Retinal pigment epithelial cell (primary cell): ENCODE results near the gene XDH.

Experiments used
- DNase-seq: peaks from one replicate; pipeline ENCODE4 v3.0.0-alpha.2; 2010; ENCODE audit warnings: low read depth
- H3K4me3 ChIP-seq: 2 replicates; pipeline ENCODE4 v1.5.1; 2011; ENCODE audit warnings: mild to moderate bottlenecking, low read length, control low read depth, moderate library complexity
- TF ChIP-seq, protein P1 (sequence below): conservative IDR thresholded peaks from 2 replicates; pipeline ENCODE4 v1.5.1; 2011; ENCODE audit warnings: low read depth, low read length, control low read depth, inconsistent platforms

Gene XDH

DNA sequence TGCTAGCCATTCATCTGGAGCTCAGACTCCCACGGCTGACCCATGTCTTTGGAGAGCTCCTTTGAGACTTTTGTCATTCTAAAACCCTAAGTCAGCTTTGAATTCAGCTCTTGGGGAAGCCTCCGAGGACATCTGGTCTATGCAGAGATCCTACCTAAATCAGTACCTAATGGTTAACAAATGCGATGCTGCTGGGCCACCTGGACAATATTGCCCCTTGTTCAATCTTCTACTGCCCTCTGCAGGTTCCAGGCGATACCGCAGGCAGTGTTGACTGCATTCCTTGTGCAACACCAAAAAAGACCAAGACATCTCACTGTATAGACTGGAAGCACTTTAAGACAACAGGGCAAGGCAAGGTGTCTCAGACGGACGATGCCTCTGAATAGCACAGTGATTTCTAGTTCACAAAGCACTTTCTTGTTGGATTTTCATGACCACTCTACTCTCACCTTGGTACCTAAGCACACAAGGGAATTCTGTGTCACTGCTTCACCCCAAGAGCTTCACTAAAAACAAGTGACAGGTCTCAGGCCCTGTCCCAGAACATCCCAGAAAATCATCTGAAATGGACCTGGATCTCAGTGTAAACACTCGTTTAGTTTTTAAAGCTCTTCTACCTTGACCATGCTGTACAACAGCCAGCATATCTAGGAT is 80.9 kb downstream of the XDH start:
- DNase-seq = no peak
- no peak overlapping the region for H3K4me3 ChIP-seq
- TF ChIP-seq, protein P1, sequence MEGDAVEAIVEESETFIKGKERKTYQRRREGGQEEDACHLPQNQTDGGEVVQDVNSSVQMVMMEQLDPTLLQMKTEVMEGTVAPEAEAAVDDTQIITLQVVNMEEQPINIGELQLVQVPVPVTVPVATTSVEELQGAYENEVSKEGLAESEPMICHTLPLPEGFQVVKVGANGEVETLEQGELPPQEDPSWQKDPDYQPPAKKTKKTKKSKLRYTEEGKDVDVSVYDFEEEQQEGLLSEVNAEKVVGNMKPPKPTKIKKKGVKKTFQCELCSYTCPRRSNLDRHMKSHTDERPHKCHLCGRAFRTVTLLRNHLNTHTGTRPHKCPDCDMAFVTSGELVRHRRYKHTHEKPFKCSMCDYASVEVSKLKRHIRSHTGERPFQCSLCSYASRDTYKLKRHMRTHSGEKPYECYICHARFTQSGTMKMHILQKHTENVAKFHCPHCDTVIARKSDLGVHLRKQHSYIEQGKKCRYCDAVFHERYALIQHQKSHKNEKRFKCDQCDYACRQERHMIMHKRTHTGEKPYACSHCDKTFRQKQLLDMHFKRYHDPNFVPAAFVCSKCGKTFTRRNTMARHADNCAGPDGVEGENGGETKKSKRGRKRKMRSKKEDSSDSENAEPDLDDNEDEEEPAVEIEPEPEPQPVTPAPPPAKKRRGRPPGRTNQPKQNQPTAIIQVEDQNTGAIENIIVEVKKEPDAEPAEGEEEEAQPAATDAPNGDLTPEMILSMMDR = peak; percentile 99

DNA sequence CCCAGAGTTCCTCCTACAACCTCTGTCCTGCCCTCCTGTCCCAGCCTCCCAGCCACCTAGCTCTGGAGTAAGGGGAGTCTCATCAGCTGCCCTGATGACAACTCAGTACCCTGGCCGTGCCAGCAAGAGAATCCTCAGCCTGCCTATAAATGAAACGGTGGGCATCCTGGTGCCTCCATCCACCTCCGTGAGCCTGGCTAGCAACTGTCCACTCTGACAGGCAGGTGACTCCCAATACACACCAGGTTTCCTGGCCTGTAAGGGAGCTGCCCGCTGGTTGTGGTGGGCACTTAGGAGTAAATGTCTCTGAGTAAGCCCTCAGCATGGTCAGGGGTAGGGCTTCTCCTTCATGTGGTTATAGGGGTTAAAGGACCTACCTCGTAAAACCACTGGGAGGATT is 81.5 kb downstream of the XDH start:
- DNase-seq = no peak
- H3K4me3 ChIP-seq = no peak overlapping the region
- TF ChIP-seq, protein P1 = no peak

DNA sequence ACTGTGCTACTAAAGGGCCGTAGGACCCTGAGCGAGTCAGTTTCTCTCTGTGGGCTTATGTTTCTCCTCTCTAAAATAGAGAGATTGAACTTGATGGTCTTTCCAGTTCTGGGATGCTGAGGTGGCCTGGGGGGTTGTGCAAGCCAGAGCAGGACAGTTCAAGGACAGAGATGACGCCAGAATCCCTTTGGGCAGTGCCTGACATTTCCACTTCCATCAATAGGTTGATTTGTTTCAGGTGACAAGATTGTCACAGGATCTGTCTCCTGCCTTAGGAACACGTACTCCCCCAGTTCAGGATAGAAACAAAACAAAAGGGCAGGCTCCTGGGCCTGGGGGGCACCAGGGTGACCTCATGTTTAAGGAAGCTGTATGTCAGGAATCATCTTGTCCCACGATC is 82.0 kb downstream of the XDH start:
- TF ChIP-seq, protein P1 = no peak
- DNase-seq = no peak
- H3K4me3 ChIP-seq = no peak overlapping the region

DNA sequence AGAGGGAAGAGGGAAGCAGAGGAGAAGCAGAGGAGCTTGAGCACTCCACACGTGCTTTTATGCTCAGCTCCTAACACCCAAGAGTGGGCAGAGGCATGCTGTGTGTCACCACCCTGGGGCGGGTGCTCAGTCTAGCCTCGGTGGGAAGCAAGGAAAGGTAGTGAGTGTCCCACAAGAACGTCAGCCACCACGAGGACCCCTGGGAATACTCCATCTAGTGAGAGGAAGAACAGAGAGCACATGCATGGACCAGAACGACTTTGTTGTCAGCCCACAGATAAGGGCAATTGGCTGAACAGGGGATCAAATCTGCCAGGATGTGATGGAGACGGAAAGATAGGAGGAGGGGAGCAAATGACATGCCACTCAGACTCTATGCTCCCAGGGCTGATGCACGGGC is 83.4 kb downstream of the XDH start:
- no peak for DNase-seq
- no peak overlapping the region for H3K4me3 ChIP-seq
- TF ChIP-seq, protein P1 = no peak

DNA sequence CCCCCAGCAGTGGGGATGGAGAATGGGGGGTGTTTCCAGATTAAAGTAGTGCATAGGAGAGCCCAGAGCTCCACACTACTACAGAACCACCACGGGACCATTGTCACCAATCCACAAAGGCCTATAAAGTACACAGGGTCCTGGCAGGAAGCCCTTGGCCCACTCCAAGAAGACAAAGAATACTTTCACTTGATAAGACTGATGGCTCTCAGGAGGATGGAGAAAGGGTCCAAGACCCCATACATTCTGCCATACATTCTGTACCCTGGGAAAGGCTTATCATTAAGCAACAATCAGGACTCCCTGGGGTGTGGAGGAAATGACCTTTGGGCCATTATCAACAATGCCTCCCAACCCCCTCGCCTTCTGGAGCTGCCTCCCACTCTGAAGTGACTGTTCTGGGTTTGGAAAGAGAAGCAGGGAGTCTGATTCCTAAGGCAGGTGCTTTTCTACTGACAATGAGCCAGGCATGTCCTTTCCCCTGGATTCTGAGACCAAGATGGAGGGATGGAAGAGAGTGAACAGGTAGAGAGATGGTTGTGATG is 85.4 kb downstream of the XDH start:
- TF ChIP-seq, protein P1 = no peak
- no peak overlapping the region for H3K4me3 ChIP-seq
- DNase-seq = no peak

DNA sequence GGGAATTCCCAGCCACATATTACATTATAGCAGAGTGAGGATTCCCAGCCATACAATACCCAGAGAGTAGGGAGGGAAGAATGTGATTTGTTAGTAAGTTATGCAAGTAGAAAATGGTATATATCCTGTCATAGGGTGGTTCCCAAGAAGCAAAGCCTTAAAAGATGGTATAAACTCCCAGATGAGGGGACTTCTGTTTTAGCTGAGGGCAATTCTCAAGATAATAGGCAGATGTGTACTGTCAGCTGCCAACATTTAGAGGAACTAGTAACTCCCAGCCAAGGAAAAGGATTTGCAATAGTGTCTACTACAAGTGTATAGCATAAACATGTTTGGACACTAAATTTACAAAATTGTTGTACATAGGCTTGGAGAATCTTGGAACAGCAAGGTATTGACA is 86.5 kb downstream of the XDH start:
- H3K4me3 ChIP-seq = no peak overlapping the region
- TF ChIP-seq, protein P1 = no peak
- DNase-seq = no peak

DNA sequence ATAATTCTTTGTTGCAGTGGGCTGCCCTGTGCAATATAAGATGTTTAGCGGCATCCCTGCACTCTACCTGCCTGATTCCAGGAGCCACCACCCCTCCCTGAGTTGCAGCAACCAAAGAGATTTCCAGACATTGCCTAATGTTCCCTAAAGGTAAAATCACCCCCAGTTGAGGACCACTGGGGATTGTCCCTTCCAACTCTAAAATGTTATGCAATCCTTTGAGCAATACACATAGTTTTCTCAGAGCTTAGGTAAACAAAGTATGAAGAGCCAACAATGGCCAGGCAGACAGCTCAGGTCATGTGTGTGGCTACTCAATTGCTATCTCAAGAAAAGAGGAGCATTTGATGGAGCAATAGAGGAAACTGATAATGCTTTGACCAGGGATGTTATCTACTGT is 87.0 kb downstream of the XDH start:
- H3K4me3 ChIP-seq = no peak overlapping the region
- no peak for DNase-seq
- TF ChIP-seq, protein P1 = no peak
